Activated CD8-positive, alpha-beta memory T cell treated with anti-CD3 and anti-CD28 coated beads for 1 hour (primary cell): ENCODE results near the gene ZNF234.
"Not testable (repeated sequence)": the region's sequence is repeated elsewhere in the genome, so short reads cannot be mapped to it uniquely, and the experiment has no call there.

Experiments
- DNase-seq, 2 donors: peaks; one replicate each; pipeline ENCODE4 v3.0.0-alpha.2; 2020; ENCODE audit warnings: low read depth in 1 of 2; ENCODE audit errors: extremely low read depth in 1 of 2

Gene ZNF234

DNA sequence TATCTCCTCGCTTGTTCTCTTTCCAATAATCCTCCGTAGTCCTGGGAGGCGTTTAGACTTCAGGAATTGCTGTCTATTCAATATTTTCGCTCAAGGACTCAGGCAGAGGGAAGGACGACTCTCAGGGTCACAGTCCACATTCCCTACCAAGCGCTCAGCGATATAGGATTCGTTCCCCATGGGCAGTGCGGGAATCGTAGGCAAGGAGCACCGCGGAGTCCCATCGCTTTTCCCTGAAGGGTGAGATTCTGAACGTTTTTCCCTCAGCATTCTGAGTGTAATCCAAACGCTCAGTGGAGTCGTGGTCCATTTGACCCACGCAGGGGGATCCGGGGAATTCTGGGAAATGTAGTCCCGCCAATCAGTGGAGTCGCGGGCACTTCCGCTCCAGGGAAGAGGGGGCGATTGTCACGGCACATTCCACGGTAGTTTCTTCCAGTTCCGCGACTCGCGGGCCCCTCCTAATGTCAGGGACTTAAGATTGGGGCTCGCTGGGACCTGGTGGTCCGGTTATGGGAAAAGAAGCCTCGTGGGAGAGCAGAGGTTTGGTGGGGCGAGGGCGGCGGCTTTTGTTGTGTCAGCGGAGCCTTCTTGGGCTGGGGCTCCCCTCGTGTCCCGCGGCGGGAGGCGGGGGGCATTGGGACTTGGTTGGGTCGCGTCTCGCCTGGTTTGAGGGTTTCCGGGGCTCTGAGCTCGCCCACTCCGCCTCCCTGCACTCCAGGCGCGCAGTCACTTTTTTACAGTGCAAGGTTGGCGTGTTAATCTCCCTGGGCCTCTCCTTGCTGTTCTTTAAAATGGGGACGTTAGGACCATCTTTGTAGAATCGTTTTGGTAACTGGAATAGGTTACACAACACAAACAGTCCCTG, at the start of gene ZNF234:
Gene ZNF234 (plus strand): TSS at position 364 of the 868 bp plus-strand sequence. CDS start 3,079 bp downstream, outside the sequence.
- peak; percentile 33 to 36 for DNase-seq

DNA sequence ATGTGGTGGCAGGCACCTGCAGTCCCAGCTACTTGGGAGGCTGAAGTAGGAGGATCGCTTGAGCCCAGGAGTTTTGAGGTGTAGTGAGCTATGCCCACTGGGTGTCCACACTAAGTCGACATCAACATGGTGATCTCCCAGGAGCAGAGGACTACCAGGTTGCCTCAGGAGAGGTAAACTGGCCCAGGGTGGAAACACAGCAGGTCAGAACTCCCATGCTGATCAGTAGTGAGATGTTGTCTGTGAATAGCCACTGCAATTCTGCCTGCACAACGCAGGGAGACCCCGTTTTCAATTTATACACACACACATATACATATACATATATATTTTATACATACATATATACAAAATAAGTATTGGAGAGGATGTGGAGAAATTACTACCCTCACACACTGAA, 49.2 kb upstream of the ZNF234 start:
- DNase-seq: no peak

DNA sequence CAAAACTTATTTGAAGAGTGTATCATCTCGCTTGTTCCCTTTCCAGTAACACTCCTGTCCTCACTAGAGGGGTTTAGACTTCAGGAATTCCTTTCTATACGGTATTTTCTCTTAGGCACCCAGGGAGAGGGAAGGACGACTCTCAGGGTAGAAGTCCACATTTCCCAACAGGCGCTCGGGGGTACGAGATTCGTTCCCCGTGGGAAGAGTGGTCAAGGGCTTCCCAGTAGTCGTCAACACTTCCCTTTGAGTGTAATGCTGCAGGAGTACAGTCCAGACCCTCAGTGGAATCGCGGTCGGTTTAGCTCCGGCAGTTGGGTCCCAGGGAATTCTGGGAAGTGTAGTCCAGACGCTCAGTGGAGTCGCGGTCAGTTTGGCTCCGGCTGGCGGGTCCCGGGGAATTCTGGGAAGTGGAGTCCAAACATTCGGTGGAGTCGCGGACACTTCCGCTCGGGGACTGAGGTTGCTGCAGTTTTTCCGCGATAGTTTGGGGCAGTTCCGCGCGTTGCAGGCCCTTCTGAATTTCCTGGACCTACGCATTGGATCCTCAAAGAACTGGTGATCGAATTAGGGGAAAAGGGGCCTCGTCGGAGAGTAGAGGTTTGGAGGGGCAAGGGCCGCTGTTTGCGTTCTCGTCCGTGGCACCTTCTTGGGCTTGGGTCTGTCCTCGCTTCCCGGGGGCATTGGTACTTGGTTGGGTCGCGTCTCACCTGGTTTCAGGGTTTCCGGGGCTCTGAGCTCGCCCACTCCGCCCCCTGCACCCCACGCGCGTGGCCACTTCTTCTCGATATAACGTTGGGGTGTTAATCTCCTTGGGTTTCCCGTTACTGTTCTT, 47.2 kb upstream of the ZNF234 start, which contains the start of gene ZNF224:
Gene ZNF224 (plus strand): TSS at position 431 of the 835 bp plus-strand sequence. CDS start 3,513 bp downstream, outside the sequence.
- DNase-seq: peak; percentile 53 to 67

DNA sequence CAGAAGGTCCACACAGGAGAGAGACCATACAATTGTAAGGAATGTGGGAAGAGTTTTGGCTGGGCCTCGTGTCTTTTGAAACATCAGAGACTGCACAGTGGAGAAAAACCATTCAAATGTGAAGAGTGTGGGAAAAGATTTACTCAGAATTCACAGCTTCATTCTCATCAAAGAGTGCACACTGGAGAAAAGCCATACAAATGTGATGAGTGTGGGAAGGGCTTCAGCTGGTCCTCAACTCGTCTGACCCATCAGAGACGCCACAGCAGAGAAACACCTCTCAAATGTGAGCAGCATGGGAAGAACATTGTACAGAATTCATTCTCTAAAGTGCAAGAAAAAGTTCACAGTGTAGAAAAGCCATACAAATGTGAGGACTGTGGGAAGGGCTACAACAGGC, 33.6 kb upstream of the ZNF234 start:
- no peak for DNase-seq

DNA sequence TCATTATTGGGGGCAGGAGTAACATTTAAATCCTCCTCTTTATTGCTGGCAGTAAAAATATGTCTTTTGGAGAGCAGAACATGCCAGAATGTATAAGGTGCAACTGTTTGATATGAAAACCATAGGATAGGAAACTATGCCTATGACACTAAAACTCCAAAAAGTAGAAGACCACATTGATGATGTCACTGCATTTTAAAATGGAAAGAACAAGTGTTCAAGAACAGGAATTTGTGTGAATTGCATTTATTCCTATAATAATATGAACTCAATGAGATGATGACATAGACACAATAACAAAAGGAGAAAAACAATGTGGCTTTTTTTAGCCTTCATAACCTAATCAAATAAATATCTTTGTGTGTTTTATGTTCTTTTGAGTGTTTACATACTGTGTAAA, 31.9 kb upstream of the ZNF234 start:
- no peak for DNase-seq

DNA sequence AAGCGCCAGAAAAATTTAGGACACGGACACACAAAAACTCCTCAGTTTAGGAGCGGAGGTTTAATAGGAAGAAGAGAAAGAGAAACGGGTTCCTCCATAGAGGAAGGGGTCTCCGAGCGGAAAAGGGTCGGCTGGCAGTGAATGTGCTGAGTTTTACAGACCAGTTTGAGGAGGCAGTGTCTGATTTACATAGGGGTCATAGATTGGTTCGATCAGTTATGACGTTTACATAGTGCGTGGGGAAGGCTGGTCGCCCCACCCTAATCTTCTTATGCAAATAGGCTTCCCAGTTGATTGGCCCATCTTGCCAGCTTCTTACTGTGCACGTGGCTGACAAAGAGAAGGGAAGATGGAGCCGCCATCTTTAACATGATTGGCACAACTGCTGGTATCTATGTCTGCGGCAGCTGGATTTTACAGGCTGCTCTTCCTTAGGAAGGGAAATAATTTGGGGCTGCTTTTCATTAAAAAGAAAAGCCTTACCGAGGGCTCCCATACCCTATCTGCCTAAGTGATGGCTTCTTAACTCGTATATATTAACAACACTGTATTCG, 29.4 kb upstream of the ZNF234 start:
- no peak for DNase-seq

DNA sequence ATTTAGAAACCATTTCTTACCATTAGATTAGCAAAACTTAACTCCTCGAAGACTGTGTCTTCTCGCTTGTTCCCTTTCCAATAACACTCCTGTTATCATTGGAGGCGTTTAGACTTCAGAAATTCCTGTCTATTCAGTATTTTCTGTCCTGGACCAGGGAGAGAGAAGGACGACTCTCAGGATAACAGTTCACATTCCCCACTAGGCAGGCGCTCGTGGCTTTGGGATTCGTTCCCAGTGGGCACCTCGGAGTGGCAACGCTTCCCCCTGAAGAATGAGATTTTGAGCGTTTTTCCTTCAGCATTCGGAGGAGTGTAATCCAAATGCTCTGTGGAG, 28.6 kb upstream of the ZNF234 start:
- no peak for DNase-seq

DNA sequence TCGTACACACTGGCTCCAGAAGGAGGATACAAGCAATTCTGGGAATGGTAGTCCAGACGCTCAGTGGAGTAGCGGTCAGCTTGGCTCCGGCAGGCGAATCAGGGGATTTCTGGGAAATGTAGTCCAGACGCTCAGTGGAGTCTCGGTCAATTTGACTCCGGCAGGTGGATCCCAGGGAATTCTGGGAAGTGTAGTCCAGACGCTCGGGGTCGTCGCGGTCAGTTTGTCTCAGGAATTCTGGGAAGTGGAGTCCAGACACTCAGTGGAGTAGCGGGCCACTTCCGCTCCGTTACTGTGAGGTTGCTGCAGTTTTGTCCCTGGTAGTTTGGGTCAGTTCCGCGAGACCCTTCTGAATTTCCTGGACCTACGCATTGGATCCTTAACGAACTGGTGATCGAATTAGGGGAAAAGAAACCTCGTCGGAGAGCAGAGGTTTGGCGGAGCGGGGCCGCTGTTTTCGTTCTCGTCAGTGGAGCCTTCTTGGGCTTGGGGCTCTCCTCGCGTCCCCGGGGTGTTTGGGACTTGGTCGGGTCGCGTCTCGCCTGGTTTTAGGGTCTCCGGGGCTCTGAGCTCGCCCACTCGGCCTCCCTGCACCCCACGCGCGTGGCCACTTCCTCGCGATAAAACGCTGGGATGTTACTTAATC, 28.1 kb upstream of the ZNF234 start, which contains the start of gene ZNF225:
Gene ZNF225 (plus strand): TSS at position 262 of the 646 bp plus-strand sequence. CDS start 2,429 bp downstream, outside the sequence.
- DNase-seq: peak; percentile 50 to 63

DNA sequence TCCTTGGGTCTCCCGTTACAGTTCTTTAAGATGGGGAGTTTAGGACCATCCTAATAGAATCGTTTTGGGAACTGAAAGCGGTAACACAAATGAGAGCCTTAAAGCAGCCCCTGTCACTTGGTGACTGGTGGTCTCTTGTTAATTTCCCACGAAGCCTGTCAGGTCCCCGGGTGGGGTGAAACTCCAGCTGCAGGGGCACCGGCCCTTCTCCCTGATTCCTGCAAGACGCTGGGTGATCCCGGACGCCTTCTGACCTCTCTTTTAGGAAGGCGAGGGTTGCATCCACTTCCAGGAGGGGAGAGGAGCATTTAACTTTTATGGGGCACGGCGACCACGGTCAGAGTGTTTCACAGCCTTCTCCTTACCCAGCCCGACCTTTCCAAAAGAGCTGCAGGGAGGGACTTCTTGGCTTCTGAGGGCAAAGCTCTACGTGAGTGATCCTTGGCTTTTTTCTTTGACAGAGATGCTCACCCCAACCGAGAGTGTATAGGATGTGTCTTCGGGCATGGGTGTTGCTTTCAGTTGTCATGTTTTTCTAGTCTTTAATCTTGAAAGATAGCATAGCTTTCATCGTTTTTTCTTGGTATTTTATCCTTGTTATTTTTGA, 27.5 kb upstream of the ZNF234 start:
- no peak for DNase-seq

DNA sequence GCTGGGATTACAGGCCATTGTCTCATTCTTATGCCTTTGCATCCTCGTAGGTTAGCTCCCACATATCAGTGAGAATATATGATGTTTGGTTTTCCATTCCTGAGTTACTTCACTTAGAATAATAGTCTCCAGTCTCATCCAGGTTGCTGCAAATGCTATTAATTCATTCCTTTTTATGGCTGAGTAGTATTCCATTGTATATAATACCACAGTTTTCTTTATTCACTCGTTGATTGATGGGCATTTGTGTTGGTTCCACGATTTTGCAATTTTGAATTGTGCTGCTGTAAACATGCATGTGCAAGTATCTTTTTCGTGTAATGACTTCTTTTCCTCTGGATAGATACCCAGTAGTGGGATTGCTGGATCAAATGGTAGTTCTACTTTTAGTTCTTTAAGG, 20.2 kb upstream of the ZNF234 start:
- DNase-seq: not testable (repeated sequence)

DNA sequence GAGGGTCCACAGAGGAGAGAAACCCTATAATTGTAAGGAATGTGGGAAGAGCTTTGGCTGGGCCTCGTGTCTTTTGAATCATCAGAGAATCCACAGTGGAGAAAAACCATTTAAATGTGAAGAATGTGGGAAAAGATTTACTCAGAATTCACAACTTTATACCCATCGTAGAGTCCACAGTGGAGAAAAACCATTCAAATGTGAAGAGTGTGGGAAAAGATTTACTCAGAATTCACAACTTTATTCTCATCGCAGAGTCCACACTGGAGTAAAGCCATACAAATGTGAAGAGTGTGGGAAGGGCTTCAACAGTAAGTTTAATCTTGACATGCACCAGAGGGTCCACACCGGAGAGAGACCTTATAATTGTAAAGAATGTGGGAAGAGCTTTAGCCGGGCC, 9.4 kb upstream of the ZNF234 start:
- DNase-seq: no peak

DNA sequence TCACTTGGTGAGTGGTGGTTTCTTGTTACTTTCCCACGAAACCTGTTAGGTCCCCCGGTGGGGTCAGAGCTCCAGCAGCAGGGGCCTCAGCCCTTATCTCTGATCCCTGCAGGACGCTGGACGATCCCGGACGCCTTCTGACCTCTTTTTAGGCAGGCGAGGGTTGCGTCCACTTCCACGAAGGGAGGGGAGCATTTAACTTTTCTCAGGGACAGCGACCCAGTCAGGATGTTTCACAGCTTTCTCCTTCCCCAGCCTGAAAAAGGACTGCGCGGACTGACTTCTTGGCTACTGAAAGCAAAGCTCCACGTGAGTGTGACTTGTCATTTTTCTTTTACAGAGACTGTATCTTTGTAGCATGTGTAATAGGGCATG, 692 bp downstream of the ZNF234 start:
- no peak for DNase-seq

DNA sequence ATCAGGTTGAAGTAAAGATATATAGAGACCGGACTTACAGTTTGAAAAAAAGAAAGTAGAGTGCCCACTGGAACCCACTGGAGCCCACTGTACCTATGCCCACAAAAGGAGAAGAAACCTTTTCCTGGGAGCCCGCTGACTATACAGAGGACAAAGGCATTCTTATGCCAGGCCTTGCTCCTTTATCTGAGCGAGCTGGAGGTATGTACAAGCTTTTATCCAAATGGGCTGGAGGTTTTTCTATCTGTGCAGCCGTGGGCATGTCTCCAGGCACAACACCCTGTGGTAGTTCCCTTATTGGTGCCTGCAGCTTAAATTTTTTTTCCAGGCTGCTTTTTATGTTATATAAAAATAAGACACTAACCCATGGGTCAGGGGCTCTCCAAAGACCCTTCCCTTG, 8.4 kb downstream of the ZNF234 start:
- DNase-seq: no peak

DNA sequence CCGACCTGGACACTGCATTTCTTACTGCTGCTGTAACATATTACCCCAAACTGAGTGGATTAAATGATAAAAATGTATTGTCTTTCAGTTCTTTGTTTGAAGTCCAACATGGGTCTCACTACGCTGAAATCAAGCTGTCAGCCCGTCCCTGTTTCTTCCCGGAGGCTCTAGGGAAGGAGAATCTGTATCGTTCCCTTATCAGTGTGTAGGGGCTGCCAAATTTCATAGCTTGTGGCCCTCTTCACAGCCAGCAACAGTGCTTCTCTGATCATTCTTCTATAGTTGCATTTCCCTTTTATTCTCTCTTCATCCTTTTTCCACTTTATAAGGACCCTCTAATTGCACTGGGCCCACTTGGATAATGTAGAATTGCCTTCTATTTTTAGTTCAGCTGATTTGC, 10.1 kb downstream of the ZNF234 start:
- DNase-seq: no peak

DNA sequence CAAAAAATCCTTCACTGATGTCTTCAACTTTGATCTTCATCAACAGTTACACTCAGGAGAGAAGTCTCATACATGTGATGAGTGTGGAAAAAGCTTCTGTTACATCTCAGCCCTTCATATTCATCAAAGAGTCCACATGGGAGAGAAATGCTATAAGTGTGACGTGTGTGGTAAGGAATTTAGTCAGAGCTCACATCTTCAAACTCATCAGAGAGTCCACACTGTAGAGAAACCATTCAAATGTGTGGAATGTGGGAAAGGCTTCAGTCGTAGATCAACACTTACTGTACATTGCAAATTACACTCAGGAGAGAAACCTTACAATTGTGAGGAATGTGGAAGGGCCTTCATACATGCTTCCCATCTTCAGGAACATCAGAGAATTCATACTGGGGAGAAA, 15.1 kb downstream of the ZNF234 start:
- no peak for DNase-seq

DNA sequence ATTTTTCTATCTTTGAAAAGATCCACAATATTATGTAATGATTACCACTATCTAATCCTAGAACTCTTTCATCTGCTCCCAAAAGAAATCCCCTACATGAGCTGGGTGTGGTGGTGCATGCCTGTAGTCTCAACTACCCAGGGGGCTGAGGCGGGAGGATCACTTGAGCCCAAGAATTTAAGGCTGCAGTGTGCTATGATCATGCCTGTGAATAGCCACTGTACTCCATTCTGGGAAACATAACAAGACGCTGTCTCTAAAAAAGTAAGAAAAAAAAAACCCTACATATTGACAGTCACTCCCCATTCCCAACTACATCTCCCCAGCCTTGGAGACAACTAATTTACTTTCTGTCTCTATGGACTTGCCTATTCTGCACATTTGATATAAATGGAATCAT, 22.4 kb downstream of the ZNF234 start:
- no peak for DNase-seq

DNA sequence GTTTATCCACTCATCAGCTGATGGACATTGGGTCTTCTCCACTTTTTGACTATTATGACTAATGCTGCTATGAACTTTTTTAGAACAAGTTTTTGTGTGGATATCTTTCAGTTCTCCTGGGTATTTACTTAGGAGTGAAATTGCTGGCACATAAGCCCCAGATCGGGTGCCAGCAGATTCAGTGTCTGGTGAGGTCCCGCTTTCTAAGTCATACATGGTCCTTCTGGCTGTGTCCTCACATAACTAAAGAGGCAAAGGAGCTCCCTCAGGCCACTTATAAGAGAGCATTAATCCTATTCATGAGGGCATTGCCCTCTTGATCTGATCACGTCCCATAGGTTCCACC, 22.9 kb downstream of the ZNF234 start:
- DNase-seq: no peak

DNA sequence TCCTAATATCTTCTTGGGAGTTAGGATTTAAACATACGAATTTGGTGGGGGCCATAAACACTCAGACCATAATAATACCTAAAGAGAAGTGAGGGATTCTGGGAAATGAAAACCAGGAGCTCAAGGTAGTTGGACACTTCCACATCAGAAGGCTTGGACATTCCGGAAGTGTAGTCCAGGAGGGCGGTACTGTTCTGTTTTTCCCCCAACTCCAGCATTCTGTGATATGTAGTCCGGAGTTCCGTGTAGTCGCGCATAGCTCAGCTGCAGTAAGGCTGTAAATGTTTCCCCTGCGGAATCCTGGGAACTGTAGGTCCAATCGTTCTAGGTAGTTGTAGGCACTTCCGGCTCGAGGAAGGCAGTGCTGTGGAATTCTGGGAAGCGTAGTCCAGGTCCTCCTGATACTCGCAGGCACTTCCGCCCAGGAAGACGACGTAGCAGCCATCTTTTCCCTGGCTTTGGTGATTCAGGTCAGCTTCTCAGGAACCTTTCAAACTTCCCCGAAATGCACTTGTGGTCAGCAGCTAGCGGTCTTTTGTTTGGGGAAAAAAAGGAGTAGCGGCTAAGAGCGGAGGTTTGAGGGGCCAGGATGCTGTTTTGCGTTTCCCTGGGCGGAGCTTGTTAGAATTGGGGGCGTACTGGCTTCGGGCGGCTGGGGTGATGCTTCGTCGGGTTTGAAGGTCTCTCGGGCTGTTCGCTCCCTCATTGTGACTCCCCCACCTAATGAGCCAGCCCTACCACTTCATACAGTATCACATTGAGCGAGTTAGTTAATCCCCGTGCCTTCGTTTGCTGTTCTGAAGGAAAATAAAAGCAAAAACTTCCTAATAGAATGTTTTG, 23.5 kb downstream of the ZNF234 start, which contains the start of gene ZNF226:
Gene ZNF226 (plus strand): TSS at position 428 of the 840 bp plus-strand sequence. CDS start 4,981 bp downstream, outside the sequence.
- DNase-seq: peak; percentile 55 to 65

DNA sequence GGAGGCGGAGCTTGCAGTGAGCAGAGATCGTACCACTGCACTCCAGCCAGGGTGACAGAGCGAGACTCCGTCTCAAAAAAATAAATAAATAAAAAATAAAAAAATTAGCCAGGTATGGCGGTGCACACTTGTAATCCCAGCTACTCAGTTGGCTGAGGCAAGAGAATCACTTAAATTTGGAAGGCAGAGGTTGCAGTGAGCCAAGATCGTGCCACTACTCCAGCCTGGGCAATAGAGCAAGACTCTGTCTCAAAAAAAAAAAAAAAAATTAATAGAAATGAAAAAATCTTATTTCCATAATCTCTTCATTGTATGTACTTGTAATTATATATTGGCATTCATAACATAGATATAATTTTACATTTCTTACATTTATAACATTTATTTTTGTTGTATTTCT, 29.3 kb downstream of the ZNF234 start:
- not testable (repeated sequence) for DNase-seq

DNA sequence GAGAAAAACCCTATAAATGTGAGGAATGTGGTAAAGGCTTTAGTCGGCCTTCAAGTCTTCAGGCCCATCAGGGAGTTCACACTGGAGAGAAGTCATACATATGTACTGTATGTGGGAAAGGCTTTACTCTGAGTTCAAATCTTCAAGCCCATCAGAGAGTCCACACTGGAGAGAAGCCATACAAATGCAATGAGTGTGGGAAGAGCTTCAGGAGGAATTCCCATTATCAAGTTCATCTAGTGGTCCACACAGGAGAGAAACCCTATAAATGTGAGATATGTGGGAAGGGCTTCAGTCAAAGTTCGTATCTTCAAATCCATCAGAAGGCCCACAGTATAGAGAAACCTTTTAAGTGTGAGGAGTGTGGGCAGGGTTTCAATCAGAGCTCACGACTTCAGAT, 35.2 kb downstream of the ZNF234 start:
- DNase-seq: no peak
